ENCODE data around the gene MORN1.

DNA sequence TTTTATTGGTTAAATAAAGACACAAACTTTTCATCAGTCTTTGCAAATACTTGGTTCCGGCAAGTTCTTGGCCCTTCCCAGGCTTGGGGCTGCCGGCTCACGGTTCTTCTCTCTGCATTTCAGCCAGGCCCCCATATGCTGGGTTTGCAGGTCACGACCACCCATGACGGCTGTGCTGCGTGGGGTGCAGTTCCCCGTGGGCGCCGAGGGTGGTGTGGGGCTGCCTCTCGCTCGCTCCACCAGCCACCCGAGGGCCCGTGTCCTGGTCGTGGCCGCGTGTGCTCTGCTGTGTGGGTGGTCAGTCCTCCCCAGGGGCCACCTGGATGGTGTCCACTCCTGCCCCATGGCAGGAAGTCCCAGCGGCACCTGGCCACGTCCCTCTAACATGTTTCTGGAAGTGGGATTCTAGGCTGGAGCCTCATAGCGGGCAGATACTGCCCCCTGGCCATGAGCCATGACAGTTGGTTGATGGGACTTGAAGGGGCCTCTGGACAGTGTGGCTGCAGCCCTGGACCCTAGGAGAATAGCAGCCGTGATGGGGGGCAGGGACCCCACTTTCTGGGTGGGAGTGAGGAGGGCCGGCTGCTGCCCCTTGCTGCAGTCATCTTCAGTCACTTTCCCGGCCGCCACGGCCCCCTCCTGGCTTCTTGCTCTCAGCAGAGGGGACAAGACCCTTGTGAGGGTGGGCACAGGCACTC is 117.0 kb downstream of the MORN1 start:
- TF ChIP-seq YY1 (IDR thresholded peaks at IDR 0.05; ENCODE audit: low read depth) (no peak), CTCF (IDR thresholded peaks at IDR 0.05) (no peak), GABPA (IDR thresholded peaks at IDR 0.05; ENCODE audit: low read depth) (no peak), POLR2AphosphoS5 (IDR thresholded peaks at IDR 0.05; ENCODE audit: low read depth, low read length) (no peak), ZBTB33 (IDR thresholded peaks at IDR 0.05; ENCODE audit: borderline replicate concordance, low read depth) (no peak), SMC3 (IDR thresholded peaks at IDR 0.05; ENCODE audit: low read depth, low read length) (no peak), RAD21 (IDR thresholded peaks at IDR 0.05; ENCODE audit: low read length) (0 out of 2 replicates have a peak, but pooled peaks have one; percentile 5)
- TF ChIP-seq, protein P1, sequence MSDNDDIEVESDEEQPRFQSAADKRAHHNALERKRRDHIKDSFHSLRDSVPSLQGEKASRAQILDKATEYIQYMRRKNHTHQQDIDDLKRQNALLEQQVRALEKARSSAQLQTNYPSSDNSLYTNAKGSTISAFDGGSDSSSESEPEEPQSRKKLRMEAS (IDR thresholded peaks at IDR 0.05; ENCODE audit: low read depth): no peak
- TF ChIP-seq, protein P2, sequence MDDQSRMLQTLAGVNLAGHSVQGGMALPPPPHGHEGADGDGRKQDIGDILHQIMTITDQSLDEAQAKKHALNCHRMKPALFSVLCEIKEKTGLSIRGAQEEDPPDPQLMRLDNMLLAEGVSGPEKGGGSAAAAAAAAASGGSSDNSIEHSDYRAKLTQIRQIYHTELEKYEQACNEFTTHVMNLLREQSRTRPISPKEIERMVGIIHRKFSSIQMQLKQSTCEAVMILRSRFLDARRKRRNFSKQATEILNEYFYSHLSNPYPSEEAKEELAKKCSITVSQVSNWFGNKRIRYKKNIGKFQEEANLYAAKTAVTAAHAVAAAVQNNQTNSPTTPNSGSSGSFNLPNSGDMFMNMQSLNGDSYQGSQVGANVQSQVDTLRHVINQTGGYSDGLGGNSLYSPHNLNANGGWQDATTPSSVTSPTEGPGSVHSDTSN (IDR thresholded peaks at IDR 0.05): no peak
- TF ChIP-seq, protein P3, sequence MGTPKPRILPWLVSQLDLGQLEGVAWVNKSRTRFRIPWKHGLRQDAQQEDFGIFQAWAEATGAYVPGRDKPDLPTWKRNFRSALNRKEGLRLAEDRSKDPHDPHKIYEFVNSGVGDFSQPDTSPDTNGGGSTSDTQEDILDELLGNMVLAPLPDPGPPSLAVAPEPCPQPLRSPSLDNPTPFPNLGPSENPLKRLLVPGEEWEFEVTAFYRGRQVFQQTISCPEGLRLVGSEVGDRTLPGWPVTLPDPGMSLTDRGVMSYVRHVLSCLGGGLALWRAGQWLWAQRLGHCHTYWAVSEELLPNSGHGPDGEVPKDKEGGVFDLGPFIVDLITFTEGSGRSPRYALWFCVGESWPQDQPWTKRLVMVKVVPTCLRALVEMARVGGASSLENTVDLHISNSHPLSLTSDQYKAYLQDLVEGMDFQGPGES (IDR thresholded peaks at IDR 0.05; ENCODE audit: low read depth, low read length): no peak

All from SK-N-SH (cell line).